Measurements from ENCODE around the gene YY1. TPM values are rescaled to one million over a fixed set of nuclear protein-coding genes. Genes with fewer than 3 reads are reported as not detected.
A peak's percentile ranks its signal among the peaks of the same experiment; 100 is the strongest.

Gene YY1
- total RNA-seq, 2 donors from 2014 or later = 44.4 to 60.7 TPM

- intact Hi-C loops (cut with DNase I) = no loop called here
- no peak overlapping the region for H3K4me3 ChIP-seq
- no peak for DNase-seq (ENCODE audit: low spot score)
- WGBS = 84% methylated on average over 9 of the region's 9 CpGs
- no peak for TF ChIP-seq POLR2AphosphoS5 (IDR thresholded peaks at IDR 0.05)
- TF ChIP-seq, protein P1, sequence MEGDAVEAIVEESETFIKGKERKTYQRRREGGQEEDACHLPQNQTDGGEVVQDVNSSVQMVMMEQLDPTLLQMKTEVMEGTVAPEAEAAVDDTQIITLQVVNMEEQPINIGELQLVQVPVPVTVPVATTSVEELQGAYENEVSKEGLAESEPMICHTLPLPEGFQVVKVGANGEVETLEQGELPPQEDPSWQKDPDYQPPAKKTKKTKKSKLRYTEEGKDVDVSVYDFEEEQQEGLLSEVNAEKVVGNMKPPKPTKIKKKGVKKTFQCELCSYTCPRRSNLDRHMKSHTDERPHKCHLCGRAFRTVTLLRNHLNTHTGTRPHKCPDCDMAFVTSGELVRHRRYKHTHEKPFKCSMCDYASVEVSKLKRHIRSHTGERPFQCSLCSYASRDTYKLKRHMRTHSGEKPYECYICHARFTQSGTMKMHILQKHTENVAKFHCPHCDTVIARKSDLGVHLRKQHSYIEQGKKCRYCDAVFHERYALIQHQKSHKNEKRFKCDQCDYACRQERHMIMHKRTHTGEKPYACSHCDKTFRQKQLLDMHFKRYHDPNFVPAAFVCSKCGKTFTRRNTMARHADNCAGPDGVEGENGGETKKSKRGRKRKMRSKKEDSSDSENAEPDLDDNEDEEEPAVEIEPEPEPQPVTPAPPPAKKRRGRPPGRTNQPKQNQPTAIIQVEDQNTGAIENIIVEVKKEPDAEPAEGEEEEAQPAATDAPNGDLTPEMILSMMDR (IDR thresholded peaks at IDR 0.05) = no peak
- TF ChIP-seq POLR2A (IDR thresholded peaks at IDR 0.05) = no peak
- no peaks in the 10 kb centered on the region for H3K36me3 ChIP-seq
- no peaks in the 10 kb centered on the region for H3K9me3 ChIP-seq
- H3K27ac ChIP-seq = no peak overlapping the region
- peaks cover 2% of the 10 kb centered on the region for H3K4me1 ChIP-seq (replicated peaks)
- H3K27me3 ChIP-seq (replicated peaks; ENCODE audit: insufficient read depth) = no peaks in the 10 kb centered on the region
Measured at GRCh38 chr14:100211366-100211765, 27.6 kb upstream of the YY1 start.

DNA sequence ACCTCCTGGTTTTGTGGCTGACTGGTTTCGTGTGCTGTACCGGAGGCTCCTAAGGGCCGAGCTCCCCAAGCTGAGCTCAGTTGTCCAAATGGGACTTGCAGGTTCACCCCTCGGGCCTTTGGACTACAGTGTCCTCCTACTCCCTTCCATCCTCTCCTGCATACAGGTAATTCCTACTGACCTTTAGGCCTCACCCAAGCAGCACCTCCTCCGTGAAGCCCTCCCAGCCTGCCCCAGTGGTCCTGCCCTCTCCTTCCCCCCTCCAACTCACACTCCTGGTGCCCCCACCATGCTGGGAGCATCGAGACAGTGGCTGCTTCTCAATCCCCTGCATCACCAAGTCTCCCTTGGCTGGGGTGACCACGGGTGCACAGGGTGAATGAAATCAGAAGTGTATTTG is 27.1 kb upstream of the YY1 start:
- no peak overlapping the region for H3K4me3 ChIP-seq
- no peaks in the 10 kb centered on the region for H3K27me3 ChIP-seq (replicated peaks; ENCODE audit: insufficient read depth)
- H3K4me1 ChIP-seq (replicated peaks) = peaks cover 2% of the 10 kb centered on the region
- intact Hi-C loops (cut with DNase I) = no loop called here
- no peak overlapping the region for H3K27ac ChIP-seq
- no peaks in the 10 kb centered on the region for H3K36me3 ChIP-seq
- TF ChIP-seq, protein P1 (IDR thresholded peaks at IDR 0.05) = no peak
- TF ChIP-seq POLR2AphosphoS5 (IDR thresholded peaks at IDR 0.05) (no peak), POLR2A (IDR thresholded peaks at IDR 0.05) (no peak)
- DNase-seq (ENCODE audit: low spot score) = no peak
- WGBS = 94% methylated on average over 7 of the region's 7 CpGs
- no peaks in the 10 kb centered on the region for H3K9me3 ChIP-seq

DNA sequence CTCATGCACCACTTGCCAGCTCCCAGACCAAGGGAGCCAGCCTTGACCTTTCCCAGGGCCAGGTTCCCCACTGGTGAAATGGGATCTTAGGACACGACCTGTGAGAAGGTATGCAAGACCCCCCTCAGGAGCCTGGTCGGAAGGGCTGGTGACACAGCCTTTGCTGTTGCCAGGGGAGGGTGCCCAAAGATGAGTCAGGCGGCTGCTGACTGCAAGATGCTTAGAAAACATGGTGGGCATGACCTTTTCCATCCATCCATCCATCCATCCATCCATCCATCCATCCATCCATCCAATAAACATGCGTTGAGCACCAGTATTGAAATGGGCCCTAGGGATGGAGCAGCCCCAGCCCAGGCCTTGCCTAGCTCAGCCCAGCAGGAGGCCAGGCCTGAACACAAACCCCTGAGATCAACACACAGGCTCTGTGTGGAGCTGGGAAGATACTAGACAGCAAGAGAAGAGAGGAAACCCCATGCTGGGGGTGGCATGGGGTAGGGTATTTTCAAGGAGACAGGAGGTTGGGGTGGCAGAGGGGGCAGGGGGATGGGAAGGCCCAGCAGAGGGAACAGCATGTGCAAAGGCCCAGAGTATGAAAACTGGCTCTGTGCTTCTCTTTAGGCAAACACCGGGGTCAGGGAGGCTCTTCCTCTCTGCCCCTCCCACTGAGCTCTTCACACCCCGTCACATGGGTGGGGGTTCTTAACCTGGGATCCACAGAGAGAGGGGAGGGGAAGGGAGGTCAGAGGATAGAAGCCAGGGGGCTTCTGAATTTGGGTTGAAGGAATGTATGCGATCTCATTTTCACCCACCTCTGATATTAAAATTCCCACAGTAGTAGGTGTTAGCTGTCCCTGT is 26.2 kb upstream of the YY1 start:
- no peaks in the 10 kb centered on the region for H3K36me3 ChIP-seq
- no peak overlapping the region for H3K27ac ChIP-seq
- no peaks in the 10 kb centered on the region for H3K9me3 ChIP-seq
- no peak for DNase-seq (ENCODE audit: low spot score)
- TF ChIP-seq, protein P1 (IDR thresholded peaks at IDR 0.05) = no peak
- no peak for TF ChIP-seq POLR2A (IDR thresholded peaks at IDR 0.05)
- no peaks in the 10 kb centered on the region for H3K27me3 ChIP-seq (replicated peaks; ENCODE audit: insufficient read depth)
- H3K4me3 ChIP-seq = no peak overlapping the region
- H3K4me1 ChIP-seq (replicated peaks) = peaks cover 2% of the 10 kb centered on the region
- intact Hi-C loops (cut with DNase I) = no loop called here
- WGBS = 88% methylated on average over 7 of the region's 7 CpGs

DNA sequence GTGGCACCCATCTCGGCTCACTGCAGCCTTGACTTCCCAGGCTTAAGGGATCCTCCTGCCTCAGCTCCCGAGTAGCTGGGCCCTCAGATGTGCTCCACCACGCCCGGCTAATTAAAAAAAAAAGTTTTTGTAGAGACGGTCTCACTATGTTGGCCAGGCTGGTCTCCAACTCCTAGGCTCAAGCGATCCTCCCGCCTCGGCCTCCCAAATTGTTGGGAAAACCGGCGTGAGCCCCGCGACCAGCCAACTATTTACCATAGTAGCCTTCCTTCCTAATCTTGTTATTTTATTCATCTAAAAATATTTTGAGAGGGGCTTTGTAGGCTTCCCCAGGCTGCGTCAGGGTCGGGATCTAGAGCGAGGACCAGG is 25.4 kb upstream of the YY1 start:
- no peak for TF ChIP-seq POLR2AphosphoS5 (IDR thresholded peaks at IDR 0.05)
- no peak for TF ChIP-seq POLR2A (IDR thresholded peaks at IDR 0.05)
- TF ChIP-seq, protein P1 (IDR thresholded peaks at IDR 0.05) = no peak

More for the DNA sequence above, 25.4 kb upstream of the YY1 start:
- DNase-seq (ENCODE audit: low spot score) = no peak
- peak overlapping the region; percentile 96 to 97 for H3K27ac ChIP-seq
- H3K9me3 ChIP-seq = no peaks in the 10 kb centered on the region
- intact Hi-C loops (cut with DNase I) = no loop called here
- WGBS = 49% methylated on average over 15 of the region's 15 CpGs
- no peaks in the 10 kb centered on the region for H3K27me3 ChIP-seq (replicated peaks; ENCODE audit: insufficient read depth)
- H3K4me3 ChIP-seq = peak overlapping the region; percentile 66 to 87
- H3K36me3 ChIP-seq = no peaks in the 10 kb centered on the region
- H3K4me1 ChIP-seq (replicated peaks) = peaks cover 2% of the 10 kb centered on the region
